Measurements from ENCODE around the gene PRKCZ. TPM values are rescaled to one million over a fixed set of nuclear protein-coding genes. Genes with fewer than 3 reads are reported as not detected.

PRKCZ gene
- total RNA-seq, 1 experiment from 2014 or later: 0.83 TPM

DNA sequence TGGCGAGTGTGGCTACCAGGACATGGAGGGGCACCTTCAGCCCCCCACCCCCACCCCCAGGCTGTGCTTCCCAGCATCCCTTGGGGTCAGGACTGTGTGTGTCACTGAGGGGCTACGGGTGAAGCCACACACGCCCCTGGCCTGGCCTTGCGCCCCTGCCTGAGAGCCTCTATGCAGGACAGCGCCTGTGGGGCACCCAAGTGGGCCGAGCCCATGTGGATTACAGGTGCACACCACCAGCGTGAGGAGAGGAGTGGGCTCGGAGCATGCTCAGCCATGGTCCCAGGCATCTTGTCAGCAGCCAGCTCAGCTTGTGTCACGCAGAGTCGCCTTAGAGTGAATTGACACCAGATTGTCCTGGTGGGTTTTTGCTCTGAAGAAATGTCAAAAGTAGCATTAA, 116.5 kb downstream of the PRKCZ start:
- no peak overlapping the region for H3K27ac ChIP-seq
- H3K4me3 ChIP-seq: no peak overlapping the region
- peaks cover 29% of the 10 kb centered on the region for H3K27me3 ChIP-seq
- no peaks in the 10 kb centered on the region for H3K4me1 ChIP-seq
- DNase-seq: no peak
- H3K9me3 ChIP-seq (replicated peaks): no peaks in the 10 kb centered on the region
- no peaks in the 10 kb centered on the region for H3K36me3 ChIP-seq

GRCh38 chr1:2168090-2168489, 117.9 kb downstream of the PRKCZ start:
- Histone ChIP-seq H3K4me1 (no peaks in the 10 kb centered on the region), H3K27me3 (peaks cover 29% of the 10 kb centered on the region), H3K9me3 (replicated peaks) (no peaks in the 10 kb centered on the region), H3K36me3 (no peaks in the 10 kb centered on the region), H3K27ac (no peak overlapping the region), H3K4me3 (no peak overlapping the region)
- no peak for DNase-seq

DNA sequence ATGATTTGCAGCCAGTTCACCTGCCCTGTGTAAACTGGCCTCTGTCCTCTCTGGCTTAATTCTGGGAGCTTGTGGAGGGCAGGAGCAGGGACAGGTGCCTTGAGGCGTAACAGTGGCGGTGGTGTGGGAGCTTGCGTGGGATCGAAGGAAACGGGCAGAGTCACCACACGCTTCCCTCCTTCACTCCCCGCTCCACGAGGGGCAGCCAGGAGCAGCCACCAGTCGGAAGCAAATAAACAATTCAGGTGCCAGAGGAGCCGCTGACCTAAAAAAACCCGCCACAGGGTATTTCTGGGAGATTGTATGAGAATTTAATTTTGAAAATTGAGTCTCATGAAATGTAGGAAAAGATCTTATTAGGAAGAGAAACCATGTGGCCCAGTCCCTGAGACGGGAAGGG, 118.3 kb downstream of the PRKCZ start:
- Histone ChIP-seq H3K4me3 (no peak overlapping the region), H3K27me3 (peaks cover 29% of the 10 kb centered on the region), H3K4me1 (no peaks in the 10 kb centered on the region), H3K36me3 (no peaks in the 10 kb centered on the region), H3K27ac (no peak overlapping the region), H3K9me3 (replicated peaks) (no peaks in the 10 kb centered on the region)
- no peak for DNase-seq

DNA sequence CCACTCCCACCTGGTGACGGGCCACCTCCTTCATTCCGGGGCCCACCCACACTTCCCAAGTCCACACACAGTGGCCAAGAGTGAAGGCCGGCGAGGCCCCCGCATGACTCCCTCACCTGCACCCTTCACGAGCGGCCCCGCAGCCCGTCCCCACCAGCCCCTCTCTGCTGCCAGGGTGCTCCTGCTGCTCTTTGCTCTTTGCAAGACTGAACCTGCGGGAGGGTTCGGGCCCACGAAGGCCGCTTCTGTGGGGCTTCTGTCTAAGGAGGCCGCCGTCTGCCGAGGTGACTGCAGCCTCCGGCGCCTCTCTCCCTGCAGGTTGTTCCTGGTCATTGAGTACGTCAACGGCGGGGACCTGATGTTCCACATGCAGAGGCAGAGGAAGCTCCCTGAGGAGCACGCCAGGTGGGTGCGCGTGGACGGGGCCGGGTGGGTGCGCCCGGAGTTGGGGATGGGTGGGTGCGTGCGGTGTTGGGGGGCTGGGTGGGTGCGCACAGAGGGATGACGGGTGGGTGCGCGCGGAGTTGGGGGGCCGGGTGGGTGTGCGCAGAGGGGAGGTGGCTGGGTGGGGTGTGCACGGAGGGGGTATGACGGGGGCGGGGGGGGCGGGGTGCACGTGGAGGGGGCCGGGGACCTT, 119.1 kb downstream of the PRKCZ start:
- H3K4me3 ChIP-seq: no peak overlapping the region
- H3K4me1 ChIP-seq: no peaks in the 10 kb centered on the region
- H3K27ac ChIP-seq: no peak overlapping the region
- peaks cover 29% of the 10 kb centered on the region for H3K27me3 ChIP-seq
- no peak for DNase-seq
- no peaks in the 10 kb centered on the region for H3K9me3 ChIP-seq (replicated peaks)
- no peaks in the 10 kb centered on the region for H3K36me3 ChIP-seq

DNA sequence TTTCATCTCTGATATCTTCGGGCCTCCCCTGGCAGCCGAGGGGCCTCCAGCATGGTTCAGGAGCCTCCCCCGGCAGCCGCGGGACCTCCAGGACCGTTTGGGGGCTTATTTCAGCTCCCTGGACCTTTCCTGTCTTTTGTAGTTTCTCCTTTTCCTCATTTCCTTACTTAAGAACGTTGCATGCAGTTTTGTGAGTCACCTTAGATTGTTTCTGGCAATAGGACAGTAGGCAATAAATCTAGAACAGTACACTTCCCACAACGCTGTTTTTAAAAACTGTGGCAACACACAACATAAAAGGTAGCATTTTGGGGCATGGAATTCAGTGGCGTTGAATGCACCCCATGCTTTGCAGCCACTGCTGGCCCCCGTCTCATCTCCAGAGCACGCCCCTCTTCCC, 120.0 kb downstream of the PRKCZ start:
- no peak overlapping the region for H3K27ac ChIP-seq
- H3K27me3 ChIP-seq: peaks cover 29% of the 10 kb centered on the region
- no peak for DNase-seq
- no peaks in the 10 kb centered on the region for H3K9me3 ChIP-seq (replicated peaks)
- H3K4me1 ChIP-seq: no peaks in the 10 kb centered on the region
- H3K36me3 ChIP-seq: no peaks in the 10 kb centered on the region
- H3K4me3 ChIP-seq: no peak overlapping the region

- H3K36me3 ChIP-seq: no peaks in the 10 kb centered on the region
- no peak overlapping the region for H3K27ac ChIP-seq
- peaks cover 28% of the 10 kb centered on the region for H3K27me3 ChIP-seq
- no peak for DNase-seq
- no peaks in the 10 kb centered on the region for H3K4me1 ChIP-seq
- no peaks in the 10 kb centered on the region for H3K9me3 ChIP-seq (replicated peaks)
- H3K4me3 ChIP-seq: no peak overlapping the region
Observed at GRCh38 chr1:2172012-2172411, 121.8 kb downstream of the PRKCZ start.

- H3K27ac ChIP-seq: no peak overlapping the region
- H3K4me3 ChIP-seq: no peak overlapping the region
- DNase-seq: no peak
- peaks cover 24% of the 10 kb centered on the region for H3K27me3 ChIP-seq
- no peaks in the 10 kb centered on the region for H3K4me1 ChIP-seq
- H3K9me3 ChIP-seq (replicated peaks): no peaks in the 10 kb centered on the region
- no peaks in the 10 kb centered on the region for H3K36me3 ChIP-seq
Observed at GRCh38 chr1:2172551-2173146, 122.4 kb downstream of the PRKCZ start.

DNA sequence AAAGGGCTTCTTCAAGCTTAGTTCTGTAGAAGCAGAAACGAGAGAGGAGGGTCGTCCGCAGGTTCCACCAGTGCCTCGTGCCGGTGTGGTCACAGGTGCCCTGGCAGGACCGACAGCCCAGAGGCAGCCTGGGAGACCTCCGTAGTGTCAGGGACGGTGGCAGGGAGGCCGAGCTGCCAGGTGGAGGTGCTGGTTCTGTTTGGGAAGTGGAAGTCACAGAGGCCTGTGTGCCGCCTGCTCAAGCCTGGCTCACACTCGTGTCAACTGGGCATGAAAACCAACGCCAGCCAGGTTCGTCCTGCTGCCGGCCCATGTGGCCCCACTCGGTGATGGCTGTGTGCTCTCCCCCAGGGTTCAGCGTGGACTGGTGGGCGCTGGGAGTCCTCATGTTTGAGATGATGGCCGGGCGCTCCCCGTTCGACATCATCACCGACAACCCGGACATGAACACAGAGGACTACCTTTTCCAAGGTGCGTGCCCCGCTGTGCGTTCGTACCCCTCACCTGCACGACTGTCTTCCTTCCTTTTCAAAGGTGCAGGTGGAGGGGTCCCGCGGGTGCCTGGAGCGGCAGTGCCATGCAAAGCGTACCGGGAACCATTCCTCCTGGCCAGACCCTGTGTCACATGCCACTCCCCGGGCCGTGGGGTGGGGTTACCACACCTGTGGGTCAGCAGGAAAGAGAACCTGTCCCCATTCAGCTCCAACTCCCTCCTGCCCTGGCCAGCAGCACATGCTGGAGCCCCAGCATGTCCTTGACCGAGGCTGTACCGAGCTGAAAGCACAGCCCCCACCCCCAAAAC, 123.5 kb downstream of the PRKCZ start:
- peaks cover 14% of the 10 kb centered on the region for H3K27me3 ChIP-seq

GRCh38 chr1:2174348-2175054, 124.3 kb downstream of the PRKCZ start:
- no peak overlapping the region for H3K27ac ChIP-seq
- DNase-seq: peak; percentile 69 to 83
- H3K36me3 ChIP-seq: no peaks in the 10 kb centered on the region

More for the DNA sequence above, 123.5 kb downstream of the PRKCZ start:
- Histone ChIP-seq H3K4me3 (no peak overlapping the region), H3K27ac (no peak overlapping the region), H3K36me3 (no peaks in the 10 kb centered on the region), H3K9me3 (replicated peaks) (no peaks in the 10 kb centered on the region), H3K4me1 (no peaks in the 10 kb centered on the region)
- DNase-seq: no peak

GRCh38 chr1:2175055-2175414, 124.8 kb downstream of the PRKCZ start:
- H3K36me3 ChIP-seq: no peaks in the 10 kb centered on the region
- no peaks in the 10 kb centered on the region for H3K9me3 ChIP-seq (replicated peaks)
- 0 out of 2 replicates have a peak, but pooled peaks cover 2% of the 10 kb centered on the region for H3K4me1 ChIP-seq
- peaks cover 9% of the 10 kb centered on the region for H3K27me3 ChIP-seq
- DNase-seq: no peak
- H3K27ac ChIP-seq: no peak overlapping the region
- peak overlapping the region; percentile 24 for H3K4me3 ChIP-seq

More at GRCh38 chr1:2174348-2175054, 124.3 kb downstream of the PRKCZ start:
- H3K9me3 ChIP-seq (replicated peaks): no peaks in the 10 kb centered on the region
- H3K4me3 ChIP-seq: peak overlapping the region; percentile 24
- H3K4me1 ChIP-seq: no peaks in the 10 kb centered on the region
- peaks cover 10% of the 10 kb centered on the region for H3K27me3 ChIP-seq

DNA sequence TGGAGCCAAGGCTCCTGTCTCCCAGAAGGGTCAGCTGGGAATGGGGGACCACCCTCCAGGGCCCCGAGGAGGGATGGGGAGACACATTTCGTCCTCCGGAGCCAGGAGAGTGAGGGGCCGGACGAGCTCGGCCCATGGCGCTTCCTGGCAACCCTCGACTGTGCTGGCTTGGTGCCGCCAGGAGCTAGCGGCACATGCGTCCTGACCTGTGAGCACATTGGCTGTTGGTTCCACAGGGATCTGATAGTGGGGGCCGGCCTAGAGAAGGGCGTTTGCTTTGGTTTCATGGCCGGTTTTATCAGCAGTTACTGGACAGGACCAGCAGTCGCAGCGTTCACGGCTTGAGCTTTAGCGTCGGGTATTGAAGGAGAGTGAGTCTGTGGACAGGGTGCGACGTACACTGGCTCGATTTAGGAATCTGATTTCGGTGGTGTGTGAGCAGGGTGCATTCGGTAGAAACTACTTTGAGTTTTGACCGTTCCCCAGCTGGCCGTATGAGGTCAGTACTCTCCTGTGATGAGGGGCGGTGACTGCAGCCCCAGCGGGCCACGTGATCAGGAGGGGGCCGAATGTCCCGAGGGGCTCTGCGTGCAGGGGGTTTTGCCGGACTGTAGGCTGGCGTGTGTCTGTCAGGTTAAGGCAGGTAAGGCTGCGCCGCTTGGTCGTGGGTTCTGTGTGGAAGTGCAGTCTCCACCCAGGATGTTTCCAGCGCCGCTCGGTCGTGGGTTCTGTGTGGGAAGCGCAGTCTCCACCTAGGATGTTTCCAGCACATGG, 125.7 kb downstream of the PRKCZ start:
- Histone ChIP-seq H3K4me1 (0 out of 2 replicates have a peak, but pooled peaks cover 2% of the 10 kb centered on the region), H3K9me3 (replicated peaks) (no peaks in the 10 kb centered on the region), H3K4me3 (no peak overlapping the region), H3K27me3 (peaks cover under 1% of the 10 kb centered on the region; the same call in 1 of the 2 replicates), H3K36me3 (no peaks in the 10 kb centered on the region), H3K27ac (no peak overlapping the region)
- DNase-seq: no peak

GRCh38 chr1:2176615-2177014, 126.4 kb downstream of the PRKCZ start:
- no peaks in the 10 kb centered on the region for H3K36me3 ChIP-seq
- H3K9me3 ChIP-seq (replicated peaks): no peaks in the 10 kb centered on the region
- 0 out of 2 replicates have a peak, but pooled peaks cover 2% of the 10 kb centered on the region for H3K4me1 ChIP-seq
- DNase-seq: no peak
- no peak overlapping the region for H3K27ac ChIP-seq
- no peaks in the 10 kb centered on the region for H3K27me3 ChIP-seq
- no peak overlapping the region for H3K4me3 ChIP-seq

DNA sequence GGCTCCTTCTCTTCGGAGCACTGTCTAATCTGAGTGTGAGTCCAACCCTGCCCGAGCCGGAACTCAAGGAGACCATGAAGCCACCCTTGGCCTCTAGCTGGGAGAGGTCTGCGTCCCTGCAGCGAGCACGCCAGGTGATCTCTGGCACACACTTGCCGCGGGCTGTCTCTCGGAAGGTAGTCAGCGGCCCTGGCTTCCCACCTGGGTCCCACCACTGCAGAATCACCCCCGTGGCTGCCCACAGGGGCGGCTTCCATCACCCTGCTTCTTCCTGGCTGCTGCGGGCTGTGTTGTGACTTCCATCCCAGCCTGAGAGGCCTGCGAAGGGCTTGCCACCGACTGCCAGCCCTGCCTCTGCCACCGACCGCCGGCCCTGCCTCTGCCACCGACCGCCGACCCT, 127.3 kb downstream of the PRKCZ start:
- no peak for DNase-seq
- no peaks in the 10 kb centered on the region for H3K9me3 ChIP-seq (replicated peaks)
- H3K27me3 ChIP-seq: no peaks in the 10 kb centered on the region
- H3K27ac ChIP-seq: no peak overlapping the region
- H3K4me3 ChIP-seq: no peak overlapping the region
- 0 out of 2 replicates have a peak, but pooled peaks cover 2% of the 10 kb centered on the region for H3K4me1 ChIP-seq
- H3K36me3 ChIP-seq: no peaks in the 10 kb centered on the region

DNA sequence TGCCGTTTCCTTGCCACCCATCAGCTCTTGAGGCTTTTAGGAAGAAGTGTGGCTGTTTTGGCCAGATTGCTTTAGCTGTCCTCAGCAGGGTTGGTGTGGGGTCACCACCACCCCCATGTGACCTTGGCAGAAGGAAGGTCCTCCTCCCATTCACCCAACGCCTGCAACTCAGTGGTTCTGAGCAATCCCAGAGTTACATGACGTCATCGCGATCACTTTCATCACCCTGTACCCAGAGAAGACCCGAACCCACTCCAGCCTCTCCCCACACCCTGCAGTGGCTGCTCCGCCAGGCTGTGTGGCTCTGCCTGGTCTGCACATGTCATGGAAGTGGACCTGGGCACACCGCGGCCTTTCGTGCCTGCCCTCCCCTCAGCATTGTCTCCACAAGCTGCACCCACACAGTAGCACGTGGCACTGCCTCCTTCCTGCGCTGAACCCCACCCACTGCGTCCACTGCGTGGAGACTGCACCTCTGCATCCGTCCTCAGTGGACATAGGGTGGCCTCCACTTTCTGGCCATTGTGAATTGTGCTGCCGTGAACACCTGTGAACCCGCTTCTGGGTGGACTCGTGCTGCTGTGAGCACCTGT, 127.8 kb downstream of the PRKCZ start:
- no peak for DNase-seq

More for the DNA sequence above, 127.8 kb downstream of the PRKCZ start:
- no peak overlapping the region for H3K27ac ChIP-seq
- no peak overlapping the region for H3K4me3 ChIP-seq
- no peaks in the 10 kb centered on the region for H3K36me3 ChIP-seq
- H3K4me1 ChIP-seq: 0 out of 2 replicates have a peak, but pooled peaks cover 2% of the 10 kb centered on the region
- no peaks in the 10 kb centered on the region for H3K27me3 ChIP-seq
- no peaks in the 10 kb centered on the region for H3K9me3 ChIP-seq (replicated peaks)
